Stimulated activated CD8-positive, alpha-beta memory T cell treated with anti-CD3 and anti-CD28 coated beads, Interleukin-7, amount 100 ng/mL, for 48 hours (primary cell): ENCODE data around the gene S1PR3.
A peak's percentile ranks its signal among the peaks of the same experiment; 100 is the strongest.
"Not testable (repeated sequence)": the region's sequence is repeated elsewhere in the genome, so short reads cannot be mapped to it uniquely, and the experiment has no call there.

ENCODE experiments used
- DNase-seq, 2 donors: peaks; one replicate each; pipeline ENCODE4 v3.0.0-alpha.2; 2020; ENCODE audit warnings: low read depth in 1 of 2; ENCODE audit errors: extremely low read depth in 1 of 2

S1PR3 gene

GRCh38 chr9:88991066-88992034 lies at the start of gene S1PR3:
Gene S1PR3, plus strand, starts transcription at chr9:88991468. Its CDS starts 9,733 bp downstream, at chr9:89001201.
- peak; percentile 1 to 17 for DNase-seq

- not testable (repeated sequence) for DNase-seq
These were observed 49.7 kb upstream of the S1PR3 start for GRCh38 chr9:88941586-88941985.

- DNase-seq, result no peak
These were observed 48.9 kb upstream of the S1PR3 start for GRCh38 chr9:88942411-88942810.

GRCh38 chr9:88945636-88946333 lies 45.5 kb upstream of the S1PR3 start:
- DNase-seq, result no peak

- DNase-seq, result no peak
These were observed 43.4 kb upstream of the S1PR3 start for GRCh38 chr9:88947581-88948573.

GRCh38 chr9:88949425-88949824 lies 41.8 kb upstream of the S1PR3 start:
- DNase-seq, result no peak

GRCh38 chr9:88949961-88950340 lies 41.3 kb upstream of the S1PR3 start:
- peak in 1 of 2 donors; percentile 18 for DNase-seq

- no peak for DNase-seq
These were observed 40.7 kb upstream of the S1PR3 start for GRCh38 chr9:88950341-88951154.

GRCh38 chr9:88951155-88951542 lies 40.1 kb upstream of the S1PR3 start:
- no peak for DNase-seq

- no peak for DNase-seq
These were observed 39.1 kb upstream of the S1PR3 start for GRCh38 chr9:88952086-88952615.

- DNase-seq, result no peak
These were observed 38.3 kb upstream of the S1PR3 start for GRCh38 chr9:88952976-88953375.

- DNase-seq, result no peak
These were observed 37.8 kb upstream of the S1PR3 start for GRCh38 chr9:88953381-88954029.

GRCh38 chr9:88954066-88954465 lies 37.2 kb upstream of the S1PR3 start:
- DNase-seq, result no peak

GRCh38 chr9:88957526-88957925 lies 33.7 kb upstream of the S1PR3 start:
- DNase-seq, result no peak

GRCh38 chr9:88959727-88960469 lies 31.4 kb upstream of the S1PR3 start:
- no peak for DNase-seq

GRCh38 chr9:88960632-88961031 lies 30.6 kb upstream of the S1PR3 start:
- no peak for DNase-seq

GRCh38 chr9:88965473-88965872 lies 25.8 kb upstream of the S1PR3 start:
- no peak for DNase-seq

- no peak for DNase-seq
These were observed 24.2 kb upstream of the S1PR3 start for GRCh38 chr9:88966894-88967676.
